Superior temporal gyrus (tissue), 1 donor: ENCODE measurements around the gene TMTC2.
"Not testable (repeated sequence)": the region's sequence is repeated elsewhere in the genome, so short reads cannot be mapped to it uniquely, and the experiment has no call there.

Experiments
- DNase-seq: peaks from one replicate; pipeline ENCODE4 v3.0.0-alpha.2; 2016; ENCODE audit errors: extremely low spot score

The TMTC2 gene

GRCh38 chr12:83077041-83077440, 390.3 kb downstream of the TMTC2 start:
- DNase-seq = no peak

DNA sequence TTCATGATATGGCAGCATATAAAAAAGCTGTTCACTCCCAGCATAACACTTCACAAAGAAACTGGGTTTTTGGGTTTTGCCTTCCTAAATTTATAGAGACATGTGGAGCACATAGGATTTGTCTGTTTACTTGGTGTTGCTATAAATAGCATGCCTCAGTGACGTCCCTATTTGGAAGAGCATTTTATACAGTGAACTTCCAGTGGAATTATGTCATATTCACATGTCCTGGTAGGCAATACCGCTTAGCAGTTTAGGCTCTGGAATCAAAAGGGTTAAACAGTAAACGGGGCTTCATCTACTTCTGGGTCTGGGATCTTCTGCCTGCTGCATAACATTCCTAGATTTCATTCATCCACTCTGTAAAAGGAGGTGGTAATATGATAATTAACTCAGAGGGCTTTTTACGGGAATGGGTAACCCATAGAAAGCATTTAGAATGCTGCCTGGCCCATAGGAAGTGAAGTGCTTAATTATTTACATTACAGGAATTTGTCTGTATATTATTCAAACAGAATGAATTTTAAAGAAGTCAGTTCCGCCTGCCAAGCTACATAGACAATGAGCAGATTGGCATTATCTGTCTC, 396.1 kb downstream of the TMTC2 start:
- no peak for DNase-seq

- no peak for DNase-seq
These were observed 396.9 kb downstream of the TMTC2 start for GRCh38 chr12:83083616-83084015.

DNA sequence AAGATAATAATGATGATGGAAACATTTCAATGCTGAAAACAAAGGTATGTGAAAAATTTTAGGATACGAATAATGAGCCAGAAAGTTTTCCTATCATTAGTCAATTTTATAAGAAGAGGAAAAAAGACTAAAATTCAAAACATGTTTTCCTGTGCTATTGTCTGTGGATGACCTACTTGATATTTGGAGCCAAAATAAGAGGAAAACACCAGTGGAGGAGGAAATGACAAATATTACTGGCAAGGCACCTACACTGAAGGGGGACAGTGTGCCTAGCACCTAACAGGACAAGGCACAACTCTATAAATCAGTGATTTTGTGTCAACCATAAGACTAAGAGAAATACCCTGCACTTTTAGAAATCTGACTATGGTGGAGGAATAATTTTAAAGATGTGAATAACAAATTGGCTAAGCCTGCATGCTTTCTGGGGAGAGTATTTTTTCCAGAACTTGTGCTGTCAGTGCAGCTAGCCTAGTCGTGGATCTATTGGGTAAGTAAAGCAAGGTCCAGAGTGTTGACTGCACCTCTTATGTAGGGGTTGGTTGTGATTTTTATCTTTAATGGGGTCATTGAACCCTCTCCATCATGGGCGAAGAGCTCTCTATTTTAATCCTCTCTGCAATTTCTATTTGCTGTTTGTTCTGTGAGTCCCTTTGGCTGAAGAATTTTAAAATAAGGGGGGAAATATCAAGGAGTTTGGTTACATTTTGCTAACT, 398.0 kb downstream of the TMTC2 start:
- DNase-seq = no peak

DNA sequence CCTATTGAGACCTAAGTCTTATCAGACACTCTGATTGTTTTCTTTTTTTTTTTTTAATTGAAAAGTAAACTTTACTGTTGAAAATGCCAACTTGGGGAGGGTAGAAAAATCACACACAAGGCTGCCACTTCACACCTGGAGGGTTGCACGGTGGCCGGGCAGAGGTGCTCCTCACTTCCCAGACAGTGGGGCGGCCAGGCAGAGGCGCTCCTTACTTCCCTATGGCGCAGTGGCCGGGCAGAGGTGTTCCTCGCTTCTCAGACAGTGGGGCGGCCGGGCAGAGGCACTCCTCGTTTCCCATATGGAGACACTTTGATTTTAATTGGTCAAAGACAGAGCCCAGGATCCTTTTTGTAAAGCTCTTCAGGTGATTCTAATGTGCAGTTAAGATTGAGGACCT, 399.3 kb downstream of the TMTC2 start:
- DNase-seq = no peak

DNA sequence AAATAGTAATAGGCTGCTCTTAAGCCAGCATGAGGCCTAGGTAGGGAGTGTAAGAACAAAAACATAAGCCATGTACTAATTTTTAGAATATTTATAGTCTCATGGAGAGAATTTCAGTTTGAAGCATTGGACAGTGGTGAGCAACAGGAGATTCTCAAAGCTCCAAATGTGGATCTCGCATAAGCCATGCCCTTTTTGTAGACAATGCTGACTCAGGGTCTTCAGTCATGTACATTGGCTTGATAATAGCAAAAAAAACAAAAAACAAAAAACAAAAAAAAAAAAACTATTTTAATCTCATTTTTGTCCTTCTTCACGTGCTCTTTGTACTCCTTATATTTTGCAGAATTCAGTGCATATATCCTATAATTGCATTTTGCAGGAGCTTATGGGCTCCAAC, 402.9 kb downstream of the TMTC2 start:
- no peak for DNase-seq

GRCh38 chr12:83092129-83092528, 405.4 kb downstream of the TMTC2 start:
- DNase-seq = no peak

DNA sequence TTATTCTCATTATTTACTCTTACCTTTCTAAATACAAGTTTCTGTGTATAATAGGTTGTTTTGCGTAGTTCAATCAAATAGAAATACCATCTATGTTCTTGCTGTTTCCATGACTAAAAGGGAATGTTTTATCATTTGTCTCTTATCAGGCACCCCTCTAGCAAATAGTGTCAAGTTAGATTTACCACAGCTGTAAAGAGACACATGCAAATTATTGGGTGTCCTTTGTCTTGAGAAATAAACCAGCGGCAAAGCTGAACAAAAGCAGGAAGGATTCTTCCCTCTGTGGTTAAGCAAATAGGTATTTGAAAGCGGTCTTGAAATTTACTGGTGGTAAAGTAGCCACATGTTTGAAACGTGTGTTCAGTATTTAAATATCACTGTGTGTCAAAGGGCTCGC, 405.9 kb downstream of the TMTC2 start:
- DNase-seq = no peak

- DNase-seq = no peak
These were observed 406.7 kb downstream of the TMTC2 start for GRCh38 chr12:83093426-83093825.

DNA sequence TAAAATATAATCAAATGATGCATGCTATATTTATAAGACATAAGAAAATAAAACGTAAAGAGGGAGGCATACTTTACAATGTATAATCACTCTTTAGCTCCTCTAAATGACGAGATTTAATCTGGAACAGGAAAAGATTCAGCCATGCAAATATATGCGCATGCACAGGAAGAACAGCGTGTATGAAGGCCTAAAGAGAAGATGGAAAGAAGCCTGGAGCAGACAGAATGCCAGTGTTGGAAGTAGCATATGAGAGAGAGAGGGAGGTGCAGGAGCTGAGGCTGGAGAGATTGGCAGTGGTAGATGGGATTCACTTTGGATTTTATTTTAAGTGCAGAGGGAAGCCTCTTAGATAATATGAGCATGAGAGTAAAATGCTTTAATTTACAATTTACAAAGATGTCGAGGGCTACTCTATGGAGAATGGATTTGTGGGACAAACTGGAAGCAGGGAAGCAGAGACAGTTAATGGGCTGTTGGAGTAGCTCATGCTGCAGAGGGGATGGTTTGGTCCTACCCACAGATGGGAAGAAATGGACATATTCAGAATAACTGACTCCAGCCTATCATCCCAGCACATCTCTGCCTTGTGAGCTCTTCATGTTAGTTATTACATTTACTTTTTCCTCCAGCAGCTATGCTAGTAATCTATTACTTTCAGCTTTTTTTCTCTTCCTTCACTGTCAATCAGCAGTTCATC, 411.1 kb downstream of the TMTC2 start:
- DNase-seq = peak; percentile 62

DNA sequence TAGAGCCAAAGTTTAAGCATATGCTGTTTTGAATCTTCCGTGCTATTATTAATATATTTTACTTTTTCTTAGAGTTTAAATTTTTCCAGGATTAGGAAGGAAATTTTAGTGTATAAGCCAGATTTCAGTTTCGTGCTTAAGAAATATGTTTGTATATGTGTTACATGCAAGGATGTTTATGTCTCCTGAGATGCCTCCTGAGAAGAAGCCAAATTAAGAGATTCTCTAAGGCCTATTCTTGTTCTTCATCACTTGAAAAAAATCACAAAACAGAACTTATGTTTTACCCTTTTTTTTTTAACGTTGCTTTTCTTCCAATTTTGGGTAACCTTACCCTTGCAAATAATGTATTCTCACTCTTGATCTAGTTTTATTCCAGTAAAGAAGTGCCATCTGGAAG, 412.7 kb downstream of the TMTC2 start:
- no peak for DNase-seq

GRCh38 chr12:83102499-83102898, 415.8 kb downstream of the TMTC2 start:
- DNase-seq = no peak

- DNase-seq = no peak
These were observed 420.2 kb downstream of the TMTC2 start for GRCh38 chr12:83106873-83107272.

DNA sequence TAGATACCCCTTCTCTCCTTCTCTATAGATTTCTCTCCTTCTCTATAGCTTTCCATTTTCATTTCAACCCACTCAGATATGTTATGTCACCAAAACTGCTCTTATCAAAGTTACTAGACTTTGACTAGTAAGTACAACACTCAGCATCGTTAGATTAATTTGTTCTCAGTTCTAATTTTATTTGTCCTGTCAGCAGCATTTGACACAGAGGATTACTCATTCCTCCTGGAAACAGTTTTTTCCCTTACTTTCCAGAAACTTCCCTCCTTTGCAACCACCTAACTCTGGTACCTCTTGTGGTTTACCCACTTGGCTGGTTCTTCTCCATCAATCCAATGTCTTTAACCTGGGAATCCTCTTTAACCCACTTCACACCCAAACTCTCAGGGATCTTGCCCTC, 423.7 kb downstream of the TMTC2 start:
- no peak for DNase-seq

- DNase-seq = no peak
These were observed 427.2 kb downstream of the TMTC2 start for GRCh38 chr12:83113945-83114344.

DNA sequence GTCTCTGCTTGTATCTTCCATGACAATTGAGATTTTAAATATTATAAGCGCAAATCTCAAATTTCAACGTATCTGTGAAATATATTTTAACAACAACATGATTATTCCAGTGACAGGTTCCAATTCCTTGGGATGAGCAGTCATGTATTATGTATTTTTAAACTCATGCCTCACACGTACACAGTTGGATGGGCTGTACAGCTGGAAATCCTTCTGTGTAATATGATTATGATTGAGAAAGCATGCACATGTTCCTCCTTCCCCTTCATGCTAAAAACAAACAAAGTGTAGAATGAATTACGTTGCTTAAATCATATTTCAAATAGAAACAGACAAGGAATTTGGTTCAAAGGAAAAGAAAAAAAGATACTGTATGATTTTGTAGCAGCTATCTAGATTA, 428.3 kb downstream of the TMTC2 start:
- DNase-seq = no peak

GRCh38 chr12:83117926-83118325, 431.2 kb downstream of the TMTC2 start:
- not testable (repeated sequence) for DNase-seq

GRCh38 chr12:83121897-83122622, 435.4 kb downstream of the TMTC2 start:
- DNase-seq = no peak

- DNase-seq = no peak
These were observed 435.9 kb downstream of the TMTC2 start for GRCh38 chr12:83122623-83122934.

DNA sequence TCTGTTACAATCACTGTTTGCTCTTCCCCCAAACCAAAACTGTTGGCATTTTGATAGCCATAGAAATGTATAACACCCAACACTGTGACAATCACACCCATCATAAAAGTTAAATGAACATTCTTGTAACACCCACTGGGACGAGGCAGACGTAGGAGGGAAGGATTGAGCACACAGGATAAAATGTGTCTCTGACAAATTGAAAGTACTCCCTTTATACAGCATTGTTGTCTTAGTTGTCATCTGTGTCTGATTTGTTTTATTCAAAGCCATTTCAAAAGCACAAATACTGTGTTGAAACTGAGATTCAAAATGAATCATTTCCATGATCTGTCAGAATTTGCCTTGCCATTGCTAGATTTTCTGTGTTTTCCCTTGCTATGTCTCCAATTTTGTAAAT, 436.3 kb downstream of the TMTC2 start:
- no peak for DNase-seq

DNA sequence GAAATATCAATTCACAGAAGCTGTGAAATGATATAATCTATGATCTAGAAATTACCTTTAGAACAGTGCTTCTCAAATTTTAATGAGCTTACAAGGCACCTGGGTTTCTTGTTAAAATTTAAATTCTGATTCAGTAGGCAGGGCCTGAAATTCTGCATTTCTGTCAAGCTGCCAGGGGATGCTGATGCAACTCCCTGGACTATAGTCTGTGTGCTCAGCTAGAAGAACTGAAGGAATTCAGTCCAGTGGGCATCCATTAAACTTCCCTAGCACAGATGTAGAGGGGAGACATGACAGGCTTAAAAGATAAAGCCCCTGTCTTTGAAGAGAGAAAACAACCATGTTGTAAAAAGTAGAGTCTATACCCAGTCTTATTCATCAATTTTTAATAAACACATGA, 441.8 kb downstream of the TMTC2 start:
- no peak for DNase-seq

DNA sequence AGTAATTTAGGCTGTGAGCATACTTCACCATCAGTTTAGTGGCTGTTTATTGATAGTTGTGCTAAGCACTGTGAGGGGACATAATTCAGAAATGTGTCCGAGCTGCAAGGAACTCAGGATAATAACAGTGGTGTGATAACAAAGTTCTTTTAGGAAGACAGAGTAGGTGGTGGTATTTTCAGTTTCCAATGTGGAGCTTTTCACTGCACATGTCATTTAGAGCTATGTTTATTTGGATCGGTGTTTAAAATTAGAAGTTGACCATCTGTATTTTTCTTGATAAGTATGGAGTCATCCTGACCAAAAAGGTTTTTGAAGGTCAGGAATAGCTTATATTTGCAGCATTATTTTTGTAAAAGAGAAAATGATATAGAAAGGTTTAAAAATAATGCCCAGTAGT, 443.5 kb downstream of the TMTC2 start:
- no peak for DNase-seq

DNA sequence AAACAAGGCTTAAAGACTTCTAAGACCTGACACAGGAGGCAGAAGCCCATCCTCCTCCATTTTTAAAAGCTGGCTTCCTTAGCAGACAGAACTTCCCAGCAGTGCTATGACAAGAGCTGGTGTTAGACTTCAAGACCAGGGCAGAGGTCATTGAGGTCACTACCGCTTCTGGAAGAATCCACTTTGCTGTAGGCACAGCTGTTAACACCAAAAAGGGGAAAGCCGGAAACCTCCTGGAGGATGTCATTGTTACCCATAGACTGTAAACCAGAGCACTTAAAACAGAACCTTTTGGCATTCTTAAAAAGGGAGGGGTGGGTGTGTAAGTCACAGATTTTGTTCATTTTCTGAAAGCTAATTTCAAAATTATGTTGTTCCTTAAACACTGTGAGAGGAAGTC, 445.7 kb downstream of the TMTC2 start:
- no peak for DNase-seq
